CD4-positive, CD25-positive, alpha-beta regulatory T cell (primary cell): ENCODE measurements around the gene GMPR. TPM values are rescaled to one million over a fixed set of nuclear protein-coding genes. Genes with fewer than 3 reads are reported as not detected.

Source experiments
- ATAC-seq, 2 donors: fragments of 150-1000 bp; cut with Tn5 transposase; one replicate each; pipeline ENCODE4 v1.10.0; 2021; ENCODE audit warnings: low read depth in 2 of 2, moderate number of reproducible peaks in 2 of 2, moderate library complexity in 1 of 2
- DNase-seq, 3 donors: peaks; one replicate each; pipeline versions ENCODE4 v3.0.0 to v3.0.0-alpha.2; 2012 to 2022; ENCODE audit warnings: mixed read lengths in 1 of 3
- H3K27ac ChIP-seq: one replicate; pipeline ENCODE4 v1.7.0; 2013; ENCODE audit warnings: mild to moderate bottlenecking, low read length; ENCODE audit not compliant: insufficient read depth, poor library complexity, severe bottlenecking
- H3K27me3 ChIP-seq: one replicate; pipeline ENCODE4 v1.7.0; 2013; ENCODE audit warnings: low read length; ENCODE audit not compliant: control insufficient read depth, insufficient read depth
- H3K36me3 ChIP-seq: one replicate; pipeline ENCODE4 v1.7.0; 2013; ENCODE audit warnings: mild to moderate bottlenecking, low read length, moderate library complexity; ENCODE audit not compliant: control insufficient read depth, insufficient read depth
- H3K4me1 ChIP-seq: 2 replicates; pipeline ENCODE4 v1.7.0; 2013; ENCODE audit warnings: mild to moderate bottlenecking, low read length; ENCODE audit not compliant: insufficient read depth, control insufficient read depth, poor library complexity, severe bottlenecking
- H3K4me3 ChIP-seq: one replicate; pipeline ENCODE4 v1.7.0; 2013; ENCODE audit warnings: low read depth, mild to moderate bottlenecking, low read length, moderate library complexity
- H3K9me3 ChIP-seq, 2 experiments: 1 replicate in 1 of 2; 2 replicates in 1 of 2; pipeline ENCODE4 v1.7.0; 2013; ENCODE audit warnings: low read length in 2 of 2, mild to moderate bottlenecking in 1 of 2, moderate library complexity in 1 of 2; ENCODE audit not compliant: control insufficient read depth in 2 of 2
- H3K27ac Mint-ChIP-seq, 3 donors: one replicate each; pipeline ENCODE4 v1.8.0; 2020 to 2022; ENCODE audit warnings: mild to moderate bottlenecking in 3 of 3, mixed read lengths in 3 of 3, moderate library complexity in 2 of 3
- H3K27me3 Mint-ChIP-seq: one replicate; pipeline ENCODE4 v1.8.0; 2022; ENCODE audit warnings: mild to moderate bottlenecking, mixed read lengths
- H3K36me3 Mint-ChIP-seq: one replicate; pipeline ENCODE4 v1.8.0; 2020; ENCODE audit warnings: mixed read lengths
- H3K4me1 Mint-ChIP-seq, 4 donors: one replicate each; pipeline ENCODE4 v1.8.0; 2020 to 2022; ENCODE audit warnings: mixed read lengths in 4 of 4, mild to moderate bottlenecking in 1 of 4
- H3K4me3 Mint-ChIP-seq, 4 donors: one replicate each; pipeline ENCODE4 v1.8.0; 2020 to 2022; ENCODE audit warnings: mild to moderate bottlenecking in 4 of 4, mixed read lengths in 4 of 4, moderate library complexity in 3 of 4
- H3K9me3 Mint-ChIP-seq, 7 donors: one replicate each; pipeline ENCODE4 v1.8.0; 2020 to 2022; ENCODE audit warnings: mixed read lengths in 7 of 7, mild to moderate bottlenecking in 3 of 7, moderate library complexity in 2 of 7
- polyA plus RNA-seq, 4 donors: library from polyadenylated mRNA; unstranded; fragments of 300-500 nt; fragmentation: Illumina TruSeq; gene quantifications; one replicate each; pipeline ENCODE4 v1.2.3, GENCODE V29; 2021
- total RNA-seq: library from RNA; stranded (reverse); gene quantifications from one replicate; pipeline ENCODE4 v1.2.3, GENCODE V29; 2022

The GMPR gene
- total and polyA plus RNA-seq, 5 donors from 2014 or later: 1.3 to 1.8 TPM; not detected in 3

- Histone ChIP-seq H3K27ac (peak overlapping the region; percentile 77), H3K4me1 (peaks cover 60% of the 10 kb centered on the region), H3K27me3 (no peaks in the 10 kb centered on the region), H3K36me3 (peaks cover 21% of the 10 kb centered on the region), H3K4me3 (peak overlapping the region; percentile 31), H3K9me3 (no peaks in the 10 kb centered on the region)
- ATAC-seq (peak; percentile 75), DNase-seq (peak; percentile 61 to 90 (median 81))
- Mint-ChIP-seq H3K36me3 (peaks cover 19% of the 10 kb centered on the region), H3K27ac (peak overlapping the region; percentile 72 to 95 (median 91)), H3K4me1 (peaks cover 23 to 78% (median 51%) of the 10 kb centered on the region in 4 donors), H3K27me3 (no peaks in the 10 kb centered on the region), H3K4me3 (peak overlapping the region; percentile 29 to 73 (median 61)), H3K9me3 (no peaks in the 10 kb centered on the region)
Measured at GRCh38 chr6:16322666-16323312, 84.4 kb downstream of the GMPR start.

- DNase-seq: no peak
- H3K9me3 ChIP-seq: no peaks in the 10 kb centered on the region
- peaks cover 20 to 65% (median 42%) of the 10 kb centered on the region in 4 donors for H3K4me1 Mint-ChIP-seq
- H3K36me3 Mint-ChIP-seq: peaks cover 27% of the 10 kb centered on the region
- H3K27ac ChIP-seq: peak overlapping the region; percentile 77
- peaks cover 25% of the 10 kb centered on the region for H3K36me3 ChIP-seq
- H3K4me3 ChIP-seq: no peak overlapping the region
- no peaks in the 10 kb centered on the region for H3K27me3 ChIP-seq
- no peak overlapping the region for H3K4me3 Mint-ChIP-seq
- ATAC-seq: no peak
- H3K27ac Mint-ChIP-seq: peak overlapping the region in 2 of 3 donors; percentile 70 to 91
- H3K9me3 Mint-ChIP-seq: no peaks in the 10 kb centered on the region
- no peaks in the 10 kb centered on the region for H3K27me3 Mint-ChIP-seq
- peaks cover 49% of the 10 kb centered on the region for H3K4me1 ChIP-seq
Measured at GRCh38 chr6:16324184-16324583, 85.8 kb downstream of the GMPR start.

- Mint-ChIP-seq H3K27me3 (no peaks in the 10 kb centered on the region), H3K4me1 (peaks cover 20 to 59% (median 40%) of the 10 kb centered on the region in 4 donors), H3K27ac (peak overlapping the region in 2 of 3 donors; percentile 70 to 91), H3K36me3 (peaks cover 30% of the 10 kb centered on the region), H3K9me3 (no peaks in the 10 kb centered on the region), H3K4me3 (peak overlapping the region in 1 of 4 donors; percentile 53)
- Histone ChIP-seq H3K36me3 (peaks cover 25% of the 10 kb centered on the region), H3K4me1 (peaks cover 44% of the 10 kb centered on the region), H3K9me3 (no peaks in the 10 kb centered on the region), H3K27me3 (no peaks in the 10 kb centered on the region), H3K4me3 (no peak overlapping the region), H3K27ac (no peak overlapping the region)
- no peak for DNase-seq
- ATAC-seq: no peak
Measured at GRCh38 chr6:16324606-16325225, 86.3 kb downstream of the GMPR start.

GRCh38 chr6:16326531-16326930 lies 88.1 kb downstream of the GMPR start:
- ATAC-seq (no peak), DNase-seq (no peak)
- no peaks in the 10 kb centered on the region for H3K27me3 Mint-ChIP-seq
- peaks cover 32% of the 10 kb centered on the region for H3K4me1 ChIP-seq
- no peak overlapping the region for H3K4me3 Mint-ChIP-seq
- H3K36me3 Mint-ChIP-seq: peaks cover 30% of the 10 kb centered on the region
- H3K4me1 Mint-ChIP-seq: peaks cover 14 to 44% (median 28%) of the 10 kb centered on the region in 4 donors
- no peaks in the 10 kb centered on the region for H3K9me3 Mint-ChIP-seq
- peak overlapping the region in 2 of 3 donors; percentile 32 to 46 for H3K27ac Mint-ChIP-seq
- H3K36me3 ChIP-seq: peaks cover 25% of the 10 kb centered on the region
- H3K4me3 ChIP-seq: no peak overlapping the region
- H3K27me3 ChIP-seq: no peaks in the 10 kb centered on the region
- no peak overlapping the region for H3K27ac ChIP-seq
- H3K9me3 ChIP-seq: no peaks in the 10 kb centered on the region

GRCh38 chr6:16326971-16327776 lies 88.8 kb downstream of the GMPR start:
- no peaks in the 10 kb centered on the region for H3K27me3 ChIP-seq
- H3K4me1 ChIP-seq: peaks cover 32% of the 10 kb centered on the region
- H3K27ac Mint-ChIP-seq: peak overlapping the region in 2 of 3 donors; percentile 46 to 48
- H3K4me3 ChIP-seq: no peak overlapping the region
- H3K36me3 ChIP-seq: peaks cover 25% of the 10 kb centered on the region
- H3K9me3 ChIP-seq: no peaks in the 10 kb centered on the region
- H3K4me1 Mint-ChIP-seq: peaks cover 14 to 37% (median 23%) of the 10 kb centered on the region in 4 donors
- no peaks in the 10 kb centered on the region for H3K27me3 Mint-ChIP-seq
- H3K36me3 Mint-ChIP-seq: peaks cover 30% of the 10 kb centered on the region
- no peaks in the 10 kb centered on the region for H3K9me3 Mint-ChIP-seq
- H3K27ac ChIP-seq: no peak overlapping the region
- peak overlapping the region in 1 of 4 donors; percentile 66 for H3K4me3 Mint-ChIP-seq
- ATAC-seq: no peak
- DNase-seq: no peak

- peak overlapping the region in 1 of 4 donors; percentile 66 for H3K4me3 Mint-ChIP-seq
- DNase-seq (no peak), ATAC-seq (no peak)
- H3K27ac Mint-ChIP-seq: peak overlapping the region in 2 of 3 donors; percentile 16 to 48
- H3K27me3 ChIP-seq: no peaks in the 10 kb centered on the region
- H3K4me1 ChIP-seq: peaks cover 28% of the 10 kb centered on the region
- peaks cover 25% of the 10 kb centered on the region for H3K36me3 ChIP-seq
- H3K4me1 Mint-ChIP-seq: peaks cover 8 to 31% (median 16%) of the 10 kb centered on the region in 4 donors
- no peak overlapping the region for H3K4me3 ChIP-seq
- H3K36me3 Mint-ChIP-seq: peaks cover 30% of the 10 kb centered on the region
- no peaks in the 10 kb centered on the region for H3K9me3 Mint-ChIP-seq
- no peaks in the 10 kb centered on the region for H3K9me3 ChIP-seq
- no peaks in the 10 kb centered on the region for H3K27me3 Mint-ChIP-seq
- H3K27ac ChIP-seq: no peak overlapping the region
Measured at GRCh38 chr6:16327777-16328325, 89.5 kb downstream of the GMPR start.

GRCh38 chr6:16329233-16329632 lies 90.8 kb downstream of the GMPR start:
- Mint-ChIP-seq H3K36me3 (peaks cover 30% of the 10 kb centered on the region), H3K4me1 (peaks cover 3 to 19% (median 10%) of the 10 kb centered on the region in 4 donors), H3K4me3 (no peak overlapping the region), H3K27ac (peak overlapping the region in 2 of 3 donors; percentile 28 to 39), H3K9me3 (no peaks in the 10 kb centered on the region), H3K27me3 (no peaks in the 10 kb centered on the region)
- H3K27ac ChIP-seq: no peak overlapping the region
- no peak for ATAC-seq
- H3K36me3 ChIP-seq: peaks cover 25% of the 10 kb centered on the region
- no peaks in the 10 kb centered on the region for H3K9me3 ChIP-seq
- DNase-seq: no peak
- no peaks in the 10 kb centered on the region for H3K27me3 ChIP-seq
- H3K4me1 ChIP-seq: peaks cover 15% of the 10 kb centered on the region
- no peak overlapping the region for H3K4me3 ChIP-seq
